ENCODE results near the gene CELSR3. TPM values are rescaled to one million over a fixed set of nuclear protein-coding genes. Genes with fewer than 3 reads are reported as not detected.

CELSR3 gene
- total RNA-seq, 4 donors from 2014 or later: 0.33 to 0.75 (median 0.48) TPM

- TF ChIP-seq, protein P1, sequence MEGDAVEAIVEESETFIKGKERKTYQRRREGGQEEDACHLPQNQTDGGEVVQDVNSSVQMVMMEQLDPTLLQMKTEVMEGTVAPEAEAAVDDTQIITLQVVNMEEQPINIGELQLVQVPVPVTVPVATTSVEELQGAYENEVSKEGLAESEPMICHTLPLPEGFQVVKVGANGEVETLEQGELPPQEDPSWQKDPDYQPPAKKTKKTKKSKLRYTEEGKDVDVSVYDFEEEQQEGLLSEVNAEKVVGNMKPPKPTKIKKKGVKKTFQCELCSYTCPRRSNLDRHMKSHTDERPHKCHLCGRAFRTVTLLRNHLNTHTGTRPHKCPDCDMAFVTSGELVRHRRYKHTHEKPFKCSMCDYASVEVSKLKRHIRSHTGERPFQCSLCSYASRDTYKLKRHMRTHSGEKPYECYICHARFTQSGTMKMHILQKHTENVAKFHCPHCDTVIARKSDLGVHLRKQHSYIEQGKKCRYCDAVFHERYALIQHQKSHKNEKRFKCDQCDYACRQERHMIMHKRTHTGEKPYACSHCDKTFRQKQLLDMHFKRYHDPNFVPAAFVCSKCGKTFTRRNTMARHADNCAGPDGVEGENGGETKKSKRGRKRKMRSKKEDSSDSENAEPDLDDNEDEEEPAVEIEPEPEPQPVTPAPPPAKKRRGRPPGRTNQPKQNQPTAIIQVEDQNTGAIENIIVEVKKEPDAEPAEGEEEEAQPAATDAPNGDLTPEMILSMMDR (IDR thresholded peaks at IDR 0.05; ENCODE audit: low read depth): no peak
Observed at GRCh38 chr3:48656061-48656840, 6.4 kb downstream of the CELSR3 start.

DNA sequence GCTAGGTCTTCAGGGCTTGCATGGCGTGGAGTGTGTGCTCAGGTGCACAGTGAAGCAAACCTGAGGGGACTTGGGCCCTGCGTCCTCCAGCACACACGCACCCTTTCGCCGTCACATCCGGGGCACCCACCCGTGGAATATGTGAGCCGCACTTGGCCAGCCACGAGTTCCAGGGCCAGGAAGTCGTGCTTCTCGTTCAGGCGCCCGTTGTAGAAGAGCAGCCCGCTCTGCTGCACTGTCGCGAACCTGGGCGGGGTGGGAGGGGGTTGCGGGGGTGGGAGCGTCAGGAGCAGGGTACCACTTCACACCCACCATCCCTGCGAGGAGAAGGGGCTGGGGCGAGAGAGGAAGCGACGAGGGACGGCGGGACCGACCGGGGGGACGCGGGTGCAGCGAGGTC lies 7.1 kb downstream of the CELSR3 start:
- TF ChIP-seq, protein P1 (IDR thresholded peaks at IDR 0.05; ENCODE audit: low read depth): no peak

GRCh38 chr3:48655063-48655462 lies 7.6 kb downstream of the CELSR3 start:
- TF ChIP-seq, protein P1 (IDR thresholded peaks at IDR 0.05; ENCODE audit: low read depth): no peak

GRCh38 chr3:48652923-48653715 lies 9.6 kb downstream of the CELSR3 start:
- TF ChIP-seq, protein P1 (IDR thresholded peaks at IDR 0.05; ENCODE audit: low read depth): no peak

- TF ChIP-seq, protein P1 (IDR thresholded peaks at IDR 0.05; ENCODE audit: low read depth): no peak
Observed at GRCh38 chr3:48651771-48652170, 10.9 kb downstream of the CELSR3 start.

- TF ChIP-seq, protein P1 (IDR thresholded peaks at IDR 0.05; ENCODE audit: low read depth): no peak
Observed at GRCh38 chr3:48650723-48651122, 12.0 kb downstream of the CELSR3 start.

DNA sequence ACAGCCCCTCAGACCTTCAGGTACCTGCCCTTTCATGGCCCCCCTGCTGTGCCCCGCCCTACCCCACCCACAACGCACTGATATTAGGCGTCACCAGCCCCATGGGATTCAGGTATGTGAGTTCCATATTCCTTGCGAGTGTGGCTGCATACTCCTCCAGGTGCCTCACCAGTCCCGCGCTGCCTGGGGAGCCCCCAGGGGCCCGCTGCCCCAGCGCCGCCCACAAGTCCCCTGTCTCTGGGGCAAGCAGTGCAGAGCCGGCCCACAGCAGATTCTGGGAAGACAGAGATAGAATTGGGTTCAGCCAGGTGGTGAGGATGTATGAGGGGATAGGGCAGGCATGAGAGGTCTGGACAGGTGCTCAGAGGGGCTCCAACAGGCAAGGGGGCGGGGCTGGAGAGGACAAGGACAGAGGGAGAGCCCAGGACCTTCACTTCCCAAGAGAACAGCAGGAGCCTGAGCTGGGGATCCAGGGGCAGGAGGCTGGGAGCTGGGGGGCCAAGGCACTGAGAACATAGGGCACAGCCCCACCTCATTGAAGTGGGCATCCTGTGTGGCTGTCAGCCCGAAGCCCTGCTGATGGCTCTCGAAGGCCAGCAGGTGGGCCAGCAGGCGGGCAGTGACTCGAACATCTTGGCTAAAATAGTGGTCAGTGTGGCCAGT lies 14.4 kb downstream of the CELSR3 start:
- TF ChIP-seq, protein P1 (IDR thresholded peaks at IDR 0.05; ENCODE audit: low read depth): no peak

Data from subcutaneous adipose tissue (tissue), 4 donors.